AG04449 (cell line): ENCODE data around the gene AKTIP.

Experiments used
- CTCF ChIA-PET: fragments of 350-600 bp; formaldehyde crosslinking; extraction: SDS; loops from one replicate; lab custom pipeline; 2021; ENCODE audit warnings: antibody characterized with exemption; lab: Yijun Ruan, JAX
- POLR2A ChIA-PET: fragments of 400-600, 350-600 bp; formaldehyde crosslinking; extraction: SDS; loops from one replicate; lab custom pipeline; 2020; ENCODE audit warnings: antibody characterized with exemption, inconsistent platforms; lab: Yijun Ruan, JAX
- DNase-seq: peaks from one replicate; pipeline ENCODE4 v3.0.0-alpha.2; 2010; ENCODE audit warnings: low read depth, low spot score
- H3K4me3 ChIP-seq: 2 replicates; pipeline ENCODE4 v1.5.1; 2011; ENCODE audit warnings: low read depth, mild to moderate bottlenecking, control low read depth, low read length
- TF ChIP-seq, protein P1 (sequence below): IDR thresholded peaks from one replicate; pipeline ENCODE4 v1.5.1; 2011; ENCODE audit warnings: mild to moderate bottlenecking, moderate library complexity, low read length, control low read depth, inconsistent platforms; ENCODE audit not compliant: insufficient read depth; ENCODE audit errors: missing control alignments

AKTIP gene

DNA sequence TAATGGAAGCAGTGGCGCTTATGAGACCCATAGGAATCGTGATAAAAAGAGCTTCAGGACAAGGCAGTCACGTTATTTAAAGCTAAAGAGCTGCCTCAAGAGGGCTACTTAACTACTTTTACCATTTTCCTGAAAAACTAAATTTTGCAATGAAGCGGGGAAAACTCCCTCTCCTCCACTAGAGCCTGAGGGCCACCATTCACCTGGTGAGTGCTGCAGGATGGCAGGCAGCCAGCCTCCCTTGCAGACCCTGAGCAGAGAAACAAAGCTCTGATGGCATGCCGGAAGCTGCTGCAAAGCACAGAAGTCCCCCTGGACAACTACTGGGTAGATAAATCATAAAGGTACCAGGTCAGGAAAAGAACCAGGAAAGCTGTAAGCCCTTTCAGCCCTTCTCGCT lies 8.4 kb downstream of the AKTIP start:
- CTCF ChIA-PET = no interaction called here
- DNase-seq = no peak
- no peak overlapping the region for H3K4me3 ChIP-seq
- TF ChIP-seq, protein P1, sequence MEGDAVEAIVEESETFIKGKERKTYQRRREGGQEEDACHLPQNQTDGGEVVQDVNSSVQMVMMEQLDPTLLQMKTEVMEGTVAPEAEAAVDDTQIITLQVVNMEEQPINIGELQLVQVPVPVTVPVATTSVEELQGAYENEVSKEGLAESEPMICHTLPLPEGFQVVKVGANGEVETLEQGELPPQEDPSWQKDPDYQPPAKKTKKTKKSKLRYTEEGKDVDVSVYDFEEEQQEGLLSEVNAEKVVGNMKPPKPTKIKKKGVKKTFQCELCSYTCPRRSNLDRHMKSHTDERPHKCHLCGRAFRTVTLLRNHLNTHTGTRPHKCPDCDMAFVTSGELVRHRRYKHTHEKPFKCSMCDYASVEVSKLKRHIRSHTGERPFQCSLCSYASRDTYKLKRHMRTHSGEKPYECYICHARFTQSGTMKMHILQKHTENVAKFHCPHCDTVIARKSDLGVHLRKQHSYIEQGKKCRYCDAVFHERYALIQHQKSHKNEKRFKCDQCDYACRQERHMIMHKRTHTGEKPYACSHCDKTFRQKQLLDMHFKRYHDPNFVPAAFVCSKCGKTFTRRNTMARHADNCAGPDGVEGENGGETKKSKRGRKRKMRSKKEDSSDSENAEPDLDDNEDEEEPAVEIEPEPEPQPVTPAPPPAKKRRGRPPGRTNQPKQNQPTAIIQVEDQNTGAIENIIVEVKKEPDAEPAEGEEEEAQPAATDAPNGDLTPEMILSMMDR = no peak
- POLR2A ChIA-PET = no interaction called here

DNA sequence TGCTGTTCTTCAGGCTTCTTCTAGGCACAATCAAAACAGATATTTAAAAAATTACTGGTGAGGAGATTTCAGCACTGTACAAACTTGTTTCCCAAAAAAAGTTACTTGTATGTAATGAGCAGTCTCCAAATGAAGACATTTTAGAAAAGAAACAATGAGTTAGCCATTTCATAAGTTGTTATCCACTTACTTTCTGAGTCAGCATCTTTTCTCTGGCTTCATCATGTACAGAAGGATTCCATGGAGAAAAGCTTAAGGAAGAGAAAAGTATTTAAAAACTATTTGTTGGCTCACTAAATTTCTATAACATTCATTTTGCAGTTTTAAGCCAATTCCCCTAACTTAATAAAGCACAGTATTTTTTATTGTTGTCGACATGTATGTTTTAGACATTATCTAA lies 10.5 kb downstream of the AKTIP start:
- ChIA-PET POLR2A (no interaction called here), CTCF (no interaction called here)
- no peak for DNase-seq
- H3K4me3 ChIP-seq = no peak overlapping the region
- TF ChIP-seq, protein P1 = no peak

DNA sequence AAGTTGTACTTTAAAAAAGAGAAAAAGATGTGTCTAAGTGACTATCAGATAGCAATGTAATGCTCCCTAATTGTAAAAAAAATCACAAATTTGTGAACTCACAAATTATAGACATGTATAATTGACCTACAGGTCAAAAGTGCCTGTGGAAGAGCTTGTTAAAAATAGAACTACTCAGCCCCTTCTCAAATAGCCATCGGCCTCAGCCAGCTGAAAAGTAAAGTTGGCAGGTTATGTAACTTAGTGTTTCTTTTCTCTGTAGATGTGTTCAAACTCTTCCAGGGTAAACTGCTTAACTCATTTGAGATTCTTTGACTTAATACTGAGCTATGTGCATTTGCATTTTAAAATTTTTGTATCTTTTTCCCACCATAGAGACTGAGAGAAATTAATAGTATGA lies 13.3 kb downstream of the AKTIP start:
- DNase-seq = no peak
- ChIA-PET CTCF (interaction anchor here (0.6 kb wide), 1 partner anchor 15 kb away, joined by 3 read pairs; no protein-coding TSS in a partner anchor), POLR2A (no interaction called here)
- TF ChIP-seq, protein P1 = no peak
- H3K4me3 ChIP-seq = no peak overlapping the region

DNA sequence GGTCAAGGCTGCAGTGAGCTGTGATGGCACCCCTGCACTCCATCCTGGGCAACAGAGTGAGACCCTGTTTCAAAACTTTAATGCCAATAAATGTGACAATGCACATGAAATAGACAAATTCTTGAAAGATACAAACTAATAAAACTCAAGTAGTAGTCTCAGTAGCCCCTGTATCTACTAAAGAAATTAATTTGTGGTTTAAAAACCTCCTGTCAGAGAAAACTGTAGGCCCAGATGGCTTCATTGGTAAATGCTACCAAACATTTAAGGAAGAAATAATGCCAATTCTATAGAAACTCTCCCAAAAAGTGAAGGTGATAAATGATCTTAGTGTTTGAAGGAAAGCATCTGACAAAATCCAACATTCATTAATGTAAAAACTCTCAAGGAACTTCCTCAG lies 16.8 kb downstream of the AKTIP start:
- TF ChIP-seq, protein P1 = no peak
- no peak for DNase-seq
- ChIA-PET CTCF (interaction anchor here (1.2 kb wide), 1 partner anchor 23 kb away, joined by 3 read pairs; no protein-coding TSS in a partner anchor), POLR2A (no interaction called here)
- no peak overlapping the region for H3K4me3 ChIP-seq

DNA sequence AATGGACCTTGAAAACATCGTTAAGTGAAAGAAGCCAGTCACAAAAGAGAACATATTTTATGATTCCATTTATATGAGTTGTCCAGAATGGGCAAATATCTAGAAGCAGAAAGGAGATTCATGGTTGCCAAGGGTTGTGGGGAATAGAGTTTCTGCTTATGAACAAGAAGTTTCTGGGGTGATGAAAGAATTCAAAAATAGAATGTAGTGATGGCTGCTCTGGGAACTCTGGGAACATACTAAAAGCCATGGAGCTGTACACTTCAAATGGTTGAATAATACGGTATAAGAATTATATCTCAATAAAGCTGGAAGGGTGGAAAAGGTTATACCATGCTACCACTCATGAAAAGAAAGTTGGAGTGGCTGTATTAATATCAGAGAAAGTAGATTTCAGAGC lies 18.5 kb downstream of the AKTIP start:
- TF ChIP-seq, protein P1 = no peak

DNA sequence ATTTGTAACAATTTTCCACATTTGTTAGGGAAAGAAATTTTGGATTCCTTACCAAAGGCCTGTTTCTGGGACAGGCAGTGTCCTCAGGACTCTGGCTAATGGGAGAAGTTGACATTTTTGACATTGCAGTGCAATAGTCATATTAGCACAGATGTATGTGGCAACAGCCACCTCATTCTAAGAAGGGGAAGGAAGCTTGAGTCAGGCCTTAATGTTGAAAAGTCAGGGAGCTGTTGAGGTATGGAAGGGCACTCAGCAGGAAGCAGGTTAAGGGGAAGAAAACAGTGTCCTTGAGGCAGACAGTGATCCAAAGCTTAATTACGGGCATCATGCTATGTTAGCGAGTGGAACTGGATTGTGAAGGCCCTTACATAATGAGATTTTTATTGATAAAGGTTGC lies 20.9 kb downstream of the AKTIP start:
- TF ChIP-seq, protein P1 = no peak
- ChIA-PET POLR2A (no interaction called here), CTCF (no interaction called here)
- DNase-seq = no peak
- H3K4me3 ChIP-seq = no peak overlapping the region

More for the DNA sequence above, 18.5 kb downstream of the AKTIP start:
- ChIA-PET POLR2A (no interaction called here), CTCF (interaction anchor here (1.2 kb wide), 1 partner anchor 26 kb away, joined by 3 read pairs; no protein-coding TSS in a partner anchor)
- H3K4me3 ChIP-seq = no peak overlapping the region
- DNase-seq = no peak
